K562 (cell line): ENCODE measurements around the gene JDP2.

Experiments
- FOXJ3 ChIP-seq: sonication (generic); formaldehyde crosslinking; IDR thresholded peaks from 2 replicates; pipeline ENCODE4 v1.4.0; 2020; ENCODE audit warnings: mild to moderate bottlenecking, missing genetic modification reagents
- HDGF ChIP-seq: fragments of 450-650 bp; IDR thresholded peaks from 2 replicates; pipeline ENCODE4 v1.6.1; 2016
- NR1H2 ChIP-seq: sonication (generic); formaldehyde crosslinking; IDR thresholded peaks from 2 replicates; pipeline ENCODE4 v1.4.0; 2020; ENCODE audit warnings: mild to moderate bottlenecking, missing genetic modification reagents
- TF ChIP-seq, protein P1 (sequence below): fragments of 250-450 bp; sonication (Bioruptor Pico); IDR thresholded peaks from 2 replicates; pipeline ENCODE4 v1.5.0; 2020; ENCODE audit warnings: mild to moderate bottlenecking, borderline replicate concordance
- TF ChIP-seq, protein P2 (sequence below): sonication (generic); formaldehyde crosslinking; IDR thresholded peaks from 2 replicates; pipeline ENCODE4 v1.9.0; 2022; ENCODE audit warnings: mild to moderate bottlenecking, missing genetic modification reagents

DNA sequence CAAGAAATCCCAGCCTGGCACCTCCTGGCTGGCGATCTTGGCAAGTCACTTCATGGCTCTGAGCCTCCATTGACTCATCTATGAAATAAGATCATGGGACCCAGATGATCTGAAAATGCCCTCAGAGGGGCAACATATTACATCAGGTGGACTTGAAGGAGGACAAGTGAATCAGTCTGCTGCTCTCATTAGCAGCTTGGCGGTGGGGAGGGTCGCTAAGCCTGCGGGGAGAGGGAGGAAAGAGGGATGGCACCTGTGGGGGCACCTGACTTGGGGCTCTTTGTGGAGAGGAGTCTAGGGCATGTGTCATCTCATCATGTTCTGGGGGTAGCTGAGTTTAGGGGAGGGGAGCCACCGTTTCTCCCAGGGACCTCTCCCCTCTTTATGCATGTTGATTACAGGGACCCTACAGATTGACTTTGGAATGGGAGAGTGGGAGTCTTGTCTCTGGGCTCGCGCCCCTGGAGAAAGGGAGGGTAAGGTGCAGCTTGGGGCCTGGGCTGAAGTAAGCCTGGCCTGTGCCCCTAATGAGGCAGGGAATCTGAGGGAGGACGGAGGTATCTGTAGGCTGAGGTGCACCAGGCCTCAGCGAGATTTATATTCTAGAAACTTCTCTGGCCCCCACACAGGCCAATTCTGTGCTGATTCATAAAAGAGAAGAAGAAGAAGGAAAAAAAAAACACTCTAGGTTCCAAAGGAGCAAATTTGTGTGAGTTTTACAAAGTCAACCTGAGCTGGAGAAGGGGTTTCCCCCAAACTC lies 65.2 kb downstream of the JDP2 start:
- no peak for TF ChIP-seq HDGF
- TF ChIP-seq, protein P1, sequence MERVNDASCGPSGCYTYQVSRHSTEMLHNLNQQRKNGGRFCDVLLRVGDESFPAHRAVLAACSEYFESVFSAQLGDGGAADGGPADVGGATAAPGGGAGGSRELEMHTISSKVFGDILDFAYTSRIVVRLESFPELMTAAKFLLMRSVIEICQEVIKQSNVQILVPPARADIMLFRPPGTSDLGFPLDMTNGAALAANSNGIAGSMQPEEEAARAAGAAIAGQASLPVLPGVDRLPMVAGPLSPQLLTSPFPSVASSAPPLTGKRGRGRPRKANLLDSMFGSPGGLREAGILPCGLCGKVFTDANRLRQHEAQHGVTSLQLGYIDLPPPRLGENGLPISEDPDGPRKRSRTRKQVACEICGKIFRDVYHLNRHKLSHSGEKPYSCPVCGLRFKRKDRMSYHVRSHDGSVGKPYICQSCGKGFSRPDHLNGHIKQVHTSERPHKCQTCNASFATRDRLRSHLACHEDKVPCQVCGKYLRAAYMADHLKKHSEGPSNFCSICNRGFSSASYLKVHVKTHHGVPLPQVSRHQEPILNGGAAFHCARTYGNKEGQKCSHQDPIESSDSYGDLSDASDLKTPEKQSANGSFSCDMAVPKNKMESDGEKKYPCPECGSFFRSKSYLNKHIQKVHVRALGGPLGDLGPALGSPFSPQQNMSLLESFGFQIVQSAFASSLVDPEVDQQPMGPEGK (CRISPR knock-in tag) = no peak
- TF ChIP-seq NR1H2 = no peak
- TF ChIP-seq, protein P2, sequence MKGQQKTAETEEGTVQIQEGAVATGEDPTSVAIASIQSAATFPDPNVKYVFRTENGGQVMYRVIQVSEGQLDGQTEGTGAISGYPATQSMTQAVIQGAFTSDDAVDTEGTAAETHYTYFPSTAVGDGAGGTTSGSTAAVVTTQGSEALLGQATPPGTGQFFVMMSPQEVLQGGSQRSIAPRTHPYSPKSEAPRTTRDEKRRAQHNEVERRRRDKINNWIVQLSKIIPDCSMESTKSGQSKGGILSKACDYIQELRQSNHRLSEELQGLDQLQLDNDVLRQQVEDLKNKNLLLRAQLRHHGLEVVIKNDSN = no peak
- no peak for TF ChIP-seq FOXJ3 (CRISPR knock-in tag)
